Left lobe of liver (tissue), 2 donors: ENCODE results near the gene TLR3. TPM values are rescaled to one million over a fixed set of nuclear protein-coding genes. Genes with fewer than 3 reads are reported as not detected.
A peak's percentile ranks its signal among the peaks of the same experiment; 100 is the strongest.
"Not testable (repeated sequence)": the region's sequence is repeated elsewhere in the genome, so short reads cannot be mapped to it uniquely, and the experiment has no call there.

ENCODE experiments used
- ATAC-seq: fragments of 200-7000 bp; cut with Tn5 transposase; one replicate; pipeline ENCODE4 v1.9.1; 2020; ENCODE audit warnings: mild to moderate bottlenecking, moderate library complexity
- DNase-seq: peaks from one replicate; pipeline ENCODE4 v3.0.0-alpha.2; 2020; ENCODE audit warnings: low spot score
- total RNA-seq: library from RNA; stranded (reverse); gene quantifications from one replicate; pipeline ENCODE4 v1.2.1, GENCODE V29; 2021
- donor health status: DM: no; HTN: no; CAD: no; lungs with moderate emphysema.
- donor health status: DM: no; HTN: yes; CAD: no.

TLR3 gene
- total RNA-seq = 7.7 TPM

GRCh38 chr4:186068581-186069348 is at the start of gene TLR3:
Gene TLR3 (plus strand): TSS chr4:186069156. CDS start chr4:186076620, 7,464 bp downstream.
- ATAC-seq (peak; percentile 66), DNase-seq (no peak)

GRCh38 chr4:186019269-186019668 is 49.7 kb upstream of the TLR3 start:
- DNase-seq (no peak), ATAC-seq (no peak)

- no peak for ATAC-seq
Observed at GRCh38 chr4:186020106-186020792, 48.7 kb upstream of the TLR3 start.

GRCh38 chr4:186020793-186021407 is 48.1 kb upstream of the TLR3 start:
- ATAC-seq (no peak), DNase-seq (no peak)

More at GRCh38 chr4:186020106-186020792, 48.7 kb upstream of the TLR3 start:
- no peak for DNase-seq

DNA sequence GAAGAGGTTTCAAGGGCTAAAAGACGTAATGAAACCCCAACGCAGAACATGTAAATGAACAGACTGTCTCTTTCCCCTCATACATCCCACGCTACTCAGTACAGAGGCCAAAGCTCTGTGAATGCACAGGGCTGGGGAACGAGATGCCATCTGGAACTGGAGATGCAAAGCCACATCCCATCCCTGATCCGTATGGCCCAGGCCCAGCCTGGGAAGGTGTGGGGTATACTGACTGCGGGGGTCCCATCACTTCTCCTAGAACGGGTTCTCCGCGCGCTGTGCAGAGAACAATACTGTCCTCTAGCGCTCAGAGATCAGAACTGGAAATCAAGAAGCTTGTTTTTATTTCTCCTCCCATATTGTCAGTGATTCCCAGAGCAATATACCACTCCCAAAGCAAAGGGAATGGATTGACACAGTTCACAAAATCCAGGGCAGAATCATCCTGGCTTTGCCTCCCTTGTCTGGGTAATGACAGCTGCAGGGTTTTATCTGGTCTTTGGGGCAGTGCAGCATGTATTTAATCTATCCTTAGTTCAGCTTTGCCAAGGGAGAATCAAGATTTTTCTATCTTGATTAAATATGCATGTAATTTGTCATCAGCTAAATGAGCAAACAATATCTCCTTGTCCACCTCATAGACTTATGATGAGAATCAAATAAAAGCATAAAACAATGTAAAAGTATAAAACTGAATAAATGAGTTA is 47.3 kb upstream of the TLR3 start:
- ATAC-seq (peak; percentile 88), DNase-seq (no peak)

GRCh38 chr4:186023975-186024374 is 45.0 kb upstream of the TLR3 start:
- ATAC-seq (no peak), DNase-seq (no peak)

GRCh38 chr4:186024637-186025407 is 44.1 kb upstream of the TLR3 start:
- DNase-seq (no peak), ATAC-seq (no peak)

GRCh38 chr4:186025408-186025690 is 43.6 kb upstream of the TLR3 start:
- DNase-seq (no peak), ATAC-seq (no peak)

DNA sequence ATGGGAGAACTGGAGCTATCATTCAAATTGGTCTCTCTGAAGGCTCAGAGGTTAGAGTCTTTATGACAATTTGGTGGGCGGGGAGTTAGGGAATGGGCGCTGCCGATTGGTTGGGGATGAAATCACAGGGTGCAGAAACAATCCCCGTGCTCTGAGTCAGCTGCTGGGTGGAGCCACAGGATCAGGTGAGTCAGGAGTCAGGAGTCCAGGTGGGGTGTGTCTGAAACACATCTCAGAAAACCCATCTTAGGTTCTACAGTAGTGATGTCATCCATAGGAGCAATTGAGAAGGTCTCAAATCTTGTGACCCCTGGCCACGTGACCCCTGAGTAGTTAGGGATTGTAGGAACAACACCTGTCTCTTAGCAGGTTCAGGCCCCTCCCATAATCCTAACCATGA is 41.6 kb upstream of the TLR3 start:
- ATAC-seq (no peak), DNase-seq (no peak)

GRCh38 chr4:186029571-186030398 is 39.2 kb upstream of the TLR3 start:
- DNase-seq = peak; percentile 91
- peak; percentile 96 for ATAC-seq

DNA sequence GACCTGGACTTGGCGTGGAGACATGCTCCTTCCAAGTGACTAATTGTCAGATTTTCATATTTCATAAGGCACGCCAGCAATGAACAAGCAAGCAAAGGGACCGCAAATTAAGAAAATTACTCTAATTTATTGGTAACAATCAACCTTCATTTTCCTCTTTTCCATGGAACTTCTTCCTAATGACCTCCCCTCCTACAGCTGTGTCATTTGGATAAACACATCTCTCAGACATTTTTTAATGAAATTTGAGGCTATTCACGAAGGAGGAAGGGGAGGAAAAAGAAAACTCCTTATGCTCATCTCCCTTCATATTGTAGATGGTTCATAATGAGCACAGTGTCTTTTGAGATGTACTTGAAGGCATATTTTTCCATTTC is 38.6 kb upstream of the TLR3 start:
- no peak for ATAC-seq
- no peak for DNase-seq

- DNase-seq = no peak
- ATAC-seq = no peak
Observed at GRCh38 chr4:186030795-186031194, 38.2 kb upstream of the TLR3 start.

- no peak for DNase-seq
Observed at GRCh38 chr4:186032259-186032658, 36.7 kb upstream of the TLR3 start.

DNA sequence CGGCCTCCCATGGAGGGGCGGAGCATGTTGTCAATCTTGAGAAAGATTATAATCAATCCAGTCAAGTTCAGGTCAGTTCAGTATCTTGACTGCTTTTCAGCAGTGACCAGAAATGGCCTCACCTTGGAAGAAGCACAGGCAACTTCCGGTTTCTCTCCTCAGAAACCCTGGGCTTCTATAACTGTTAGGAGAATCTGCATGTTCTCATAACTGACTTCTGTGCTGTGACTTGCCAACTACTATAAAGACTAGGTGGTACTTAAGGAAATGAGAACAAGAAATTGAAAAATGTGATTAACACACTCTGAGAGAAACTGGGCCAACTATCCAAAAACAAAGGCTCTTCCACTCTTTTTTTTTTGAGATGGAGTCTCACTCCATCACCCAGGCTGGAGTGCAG is 35.9 kb upstream of the TLR3 start:
- DNase-seq = no peak
- no peak for ATAC-seq

More at GRCh38 chr4:186032259-186032658, 36.7 kb upstream of the TLR3 start:
- ATAC-seq = no peak

DNA sequence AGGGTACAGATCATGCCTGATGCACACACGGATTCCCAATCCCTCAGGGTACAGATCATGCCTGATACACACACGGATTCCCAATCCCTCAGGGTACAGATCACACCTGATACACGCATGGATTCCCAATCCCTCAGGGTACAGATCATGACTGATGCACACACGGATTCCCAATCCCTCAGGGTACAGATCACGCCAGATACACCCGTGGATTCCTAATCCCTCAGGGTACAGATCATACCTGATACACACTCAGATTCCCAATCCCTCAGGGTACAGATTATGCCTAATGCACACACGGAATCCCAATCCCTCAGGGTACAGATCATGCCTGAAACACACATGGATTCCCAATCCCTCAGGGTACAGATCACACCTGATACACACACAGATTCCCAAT is 34.3 kb upstream of the TLR3 start:
- DNase-seq, ATAC-seq: not testable (repeated sequence)

DNA sequence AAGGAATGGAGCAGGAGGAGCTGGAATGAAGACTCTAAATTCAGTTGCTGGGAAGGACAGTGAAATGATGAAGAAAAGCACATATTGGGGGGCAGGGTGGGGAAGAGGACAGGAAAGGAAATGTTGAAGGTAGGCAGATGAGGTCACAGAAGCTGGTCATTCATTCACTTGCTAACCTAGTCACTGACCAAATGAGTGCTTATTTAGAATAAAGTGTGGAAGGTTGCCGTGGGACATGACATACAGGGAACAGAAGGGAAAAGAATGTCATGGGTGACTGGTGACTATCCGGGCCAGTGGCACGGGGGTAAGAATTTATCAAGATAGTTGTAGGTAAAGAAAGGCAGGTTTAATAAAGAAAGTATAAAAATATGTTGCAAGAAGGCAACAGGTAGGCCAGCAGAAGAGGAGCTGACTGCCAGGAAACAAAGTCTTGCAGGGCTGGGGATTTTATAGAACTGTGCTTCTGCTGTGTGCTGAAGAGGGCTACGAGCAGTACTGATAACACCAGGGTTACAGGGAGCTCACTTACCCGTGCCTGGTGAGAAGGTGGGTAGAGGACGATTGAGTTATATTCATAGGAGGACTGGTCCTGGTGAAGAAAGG is 31.9 kb upstream of the TLR3 start:
- DNase-seq (no peak), ATAC-seq (no peak)

DNA sequence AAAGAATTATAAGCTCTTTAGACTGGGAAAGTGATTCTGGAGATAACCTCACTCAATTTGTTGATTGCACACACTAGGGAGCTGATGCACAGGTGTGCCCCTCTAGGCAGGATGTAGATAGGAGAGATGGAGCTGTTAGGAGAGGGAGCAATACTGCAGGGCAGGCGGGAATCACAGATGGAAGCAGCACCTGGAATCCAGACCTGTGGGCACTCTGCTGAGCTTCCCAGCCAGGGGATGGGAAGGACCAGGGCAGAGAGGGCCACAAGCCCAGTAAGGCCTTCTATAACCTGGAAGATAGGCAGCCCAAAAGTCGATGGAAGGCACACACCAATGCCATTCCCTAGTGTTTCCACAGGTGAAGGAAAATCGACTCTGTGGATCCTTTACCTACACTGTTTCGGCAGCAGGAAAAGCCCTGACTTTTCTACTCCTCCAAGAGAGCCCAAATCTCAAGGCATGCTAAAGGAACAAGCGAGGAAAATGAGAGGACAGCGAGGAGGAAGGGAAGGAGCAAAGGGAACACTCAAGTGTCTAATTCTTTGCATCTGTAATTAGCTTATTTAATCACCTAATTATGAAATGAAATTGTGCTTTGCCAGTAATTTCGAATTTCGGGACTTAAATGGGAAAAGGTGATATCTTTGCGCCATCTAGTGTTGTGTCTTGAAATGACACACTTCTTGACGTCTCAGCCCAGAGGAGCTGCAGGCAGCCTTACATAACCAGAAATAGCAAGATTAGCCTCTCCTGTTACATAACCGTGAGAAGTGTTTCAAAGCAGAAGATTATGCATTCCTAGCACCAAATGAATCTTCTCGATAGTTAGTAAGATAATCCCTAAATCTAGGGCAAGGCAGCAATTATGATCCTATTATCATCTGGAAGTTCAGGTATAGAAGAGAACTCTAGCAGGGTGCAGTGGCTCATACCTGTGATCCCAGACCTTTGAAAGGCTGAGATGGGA is 31.0 kb upstream of the TLR3 start:
- peak; percentile 52 for DNase-seq
- ATAC-seq = peak; percentile 96

GRCh38 chr4:186039697-186040096 is 29.3 kb upstream of the TLR3 start:
- ATAC-seq (peak; percentile 20), DNase-seq (no peak)
